GM23248 (cell line): ENCODE measurements around the gene ABCG1.

ENCODE experiments used
- EZH2 ChIP-seq: fragments of 200-600 bp; sonication (generic); IDR thresholded peaks from 2 replicates; pipeline ENCODE4 v1.6.1; 2018; ENCODE audit warnings: antibody characterized with exemption, mild to moderate bottlenecking; ENCODE audit not compliant: insufficient read depth, poor library complexity, severe bottlenecking
- EZH2phosphoT487 ChIP-seq: fragments of 200-600 bp; sonication (generic); IDR thresholded peaks from 2 replicates; pipeline ENCODE4 v1.6.1; 2018; ENCODE audit warnings: antibody characterized with exemption, moderate library complexity, mild to moderate bottlenecking, low read depth; ENCODE audit not compliant: insufficient read depth

DNA sequence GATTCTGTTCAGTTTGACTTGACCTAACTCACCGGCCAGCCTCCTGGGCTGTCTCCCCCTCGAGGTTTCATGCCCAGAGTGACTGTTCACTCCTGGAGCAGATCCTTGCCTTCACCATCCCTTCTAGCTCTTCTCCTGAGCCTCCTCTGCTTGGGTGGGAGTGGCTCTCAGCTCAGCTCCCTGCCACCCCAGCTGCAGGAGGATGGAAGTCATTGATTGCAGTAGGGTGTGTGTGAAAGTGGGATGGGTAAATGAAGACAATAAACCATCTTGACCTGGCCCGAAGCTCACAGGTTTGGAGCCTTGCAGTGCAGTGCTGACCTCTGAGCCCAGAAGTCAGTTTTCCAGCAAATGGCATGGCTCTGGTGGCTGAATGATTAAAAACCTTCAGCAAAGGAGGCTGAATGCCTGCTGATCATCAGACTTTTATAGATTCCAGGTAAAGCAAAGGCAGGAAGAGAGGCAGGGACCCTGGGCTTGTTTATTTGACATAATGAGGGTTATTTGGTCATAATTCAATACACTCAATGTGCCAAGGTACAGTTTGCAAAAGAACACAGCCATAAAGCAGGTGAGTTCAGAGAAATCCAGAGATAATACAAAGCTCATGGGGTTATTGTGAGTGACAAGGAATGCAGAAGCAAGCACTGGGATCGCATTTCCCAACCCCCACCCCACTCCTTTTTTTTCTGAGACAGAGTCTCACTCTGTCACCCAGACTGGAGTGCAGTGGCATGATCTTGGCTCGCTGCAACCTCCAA, 113.8 kb downstream of the ABCG1 start:
- no peak for TF ChIP-seq EZH2phosphoT487
- TF ChIP-seq EZH2, result no peak
